ENCODE results near the gene AHRR. TPM values are rescaled to one million over a fixed set of nuclear protein-coding genes. Genes with fewer than 3 reads are reported as not detected.

Gene AHRR
- total and polyA plus RNA-seq, 2 experiments from 2014 or later: 1.8 to 2.4 TPM

DNA sequence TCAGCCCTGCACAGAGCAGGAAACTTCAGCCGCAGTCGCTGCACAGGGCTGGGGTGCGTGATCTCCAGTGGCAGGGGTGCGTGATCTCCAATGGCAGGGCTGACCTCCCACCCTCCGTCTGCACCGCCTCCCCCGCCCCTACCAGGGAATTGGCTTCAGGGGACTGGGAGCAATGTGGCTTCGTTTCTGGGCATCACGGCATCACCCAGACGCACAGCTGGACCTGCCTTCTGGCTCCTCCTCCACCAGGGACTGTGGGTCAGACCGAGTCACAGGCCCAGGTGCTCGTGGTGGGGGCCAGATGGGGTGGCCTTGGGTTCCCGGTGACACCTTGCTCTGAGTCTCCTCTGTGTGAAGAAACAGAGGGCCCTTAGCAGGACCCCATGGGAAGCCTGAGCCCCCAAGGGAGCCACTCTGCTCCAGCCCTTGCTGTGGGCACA, 51.1 kb downstream of the AHRR start:
- Histone ChIP-seq H2AFZ (no peak overlapping the region), H3K79me2 (no peaks in the 10 kb centered on the region), H3K9me3 (ENCODE audit: low read depth) (no peaks in the 10 kb centered on the region), H3K4me3 (no peak overlapping the region), H3K9me2 (replicated peaks; ENCODE audit: insufficient read depth) (no peaks in the 10 kb centered on the region), H3K27ac (peak overlapping the region; percentile 84), H3K4me1 (ENCODE audit: insufficient read depth) (peaks cover 35% of the 10 kb centered on the region), H4K20me1 (ENCODE audit: insufficient read depth, poor library complexity, severe bottlenecking) (no peaks in the 10 kb centered on the region), H3K27me3 (no peaks in the 10 kb centered on the region), H3K4me2 (no peak overlapping the region), H3K36me3 (replicated peaks; ENCODE audit: insufficient read depth, low read depth) (no peaks in the 10 kb centered on the region)
- DNase-seq (ENCODE audit: low spot score): no peak
- WGBS (ENCODE audit: low lambda C conversion rate, missing lambda C conversion rate): 91% methylated on average over 13 of the region's 13 CpGs
- TF ChIP-seq, protein P1, sequence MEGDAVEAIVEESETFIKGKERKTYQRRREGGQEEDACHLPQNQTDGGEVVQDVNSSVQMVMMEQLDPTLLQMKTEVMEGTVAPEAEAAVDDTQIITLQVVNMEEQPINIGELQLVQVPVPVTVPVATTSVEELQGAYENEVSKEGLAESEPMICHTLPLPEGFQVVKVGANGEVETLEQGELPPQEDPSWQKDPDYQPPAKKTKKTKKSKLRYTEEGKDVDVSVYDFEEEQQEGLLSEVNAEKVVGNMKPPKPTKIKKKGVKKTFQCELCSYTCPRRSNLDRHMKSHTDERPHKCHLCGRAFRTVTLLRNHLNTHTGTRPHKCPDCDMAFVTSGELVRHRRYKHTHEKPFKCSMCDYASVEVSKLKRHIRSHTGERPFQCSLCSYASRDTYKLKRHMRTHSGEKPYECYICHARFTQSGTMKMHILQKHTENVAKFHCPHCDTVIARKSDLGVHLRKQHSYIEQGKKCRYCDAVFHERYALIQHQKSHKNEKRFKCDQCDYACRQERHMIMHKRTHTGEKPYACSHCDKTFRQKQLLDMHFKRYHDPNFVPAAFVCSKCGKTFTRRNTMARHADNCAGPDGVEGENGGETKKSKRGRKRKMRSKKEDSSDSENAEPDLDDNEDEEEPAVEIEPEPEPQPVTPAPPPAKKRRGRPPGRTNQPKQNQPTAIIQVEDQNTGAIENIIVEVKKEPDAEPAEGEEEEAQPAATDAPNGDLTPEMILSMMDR (IDR thresholded peaks at IDR 0.05; ENCODE audit: poor library complexity): no peak
- TF ChIP-seq EZH2 (IDR thresholded peaks at IDR 0.05; ENCODE audit: borderline replicate concordance) (no peak), EZH2phosphoT487 (IDR thresholded peaks at IDR 0.05; ENCODE audit: low read depth, severe bottlenecking, unreplicated experiment) (no peak)

DNA sequence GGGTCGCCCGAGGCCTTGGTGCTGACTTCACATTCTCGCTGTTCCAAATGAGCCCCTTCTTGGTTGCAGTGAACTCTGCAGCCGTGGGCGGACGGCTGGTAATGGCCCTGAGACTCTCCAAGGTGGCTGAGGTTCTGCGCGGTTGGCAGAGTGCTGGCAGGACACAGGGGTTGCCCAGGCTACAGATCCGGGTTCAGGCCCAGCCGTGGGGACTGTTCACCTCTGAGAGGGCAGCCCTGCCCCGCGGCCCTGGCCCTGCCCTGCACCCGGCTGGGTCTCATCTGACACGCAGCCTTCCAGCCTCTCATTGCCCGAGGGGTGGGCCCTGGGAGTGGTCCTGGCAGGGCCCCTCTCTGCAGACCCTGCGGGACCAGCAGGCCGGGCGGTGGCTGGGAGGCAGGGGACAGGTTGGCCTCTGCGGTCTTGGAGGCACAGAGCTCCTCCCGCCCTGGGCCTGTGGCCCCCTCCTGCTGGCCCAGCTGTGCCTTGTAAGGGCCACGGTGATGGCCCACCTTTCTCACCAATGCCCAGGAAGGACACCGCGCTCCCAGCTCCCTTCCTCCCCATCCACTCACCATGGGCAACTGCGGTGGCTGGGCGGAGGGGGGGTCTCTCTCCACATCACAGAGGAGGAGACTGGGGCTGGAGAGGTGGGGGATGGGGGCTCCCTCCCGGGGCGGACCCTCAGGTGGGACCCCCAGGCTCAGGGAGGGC, 51.6 kb downstream of the AHRR start:
- Histone ChIP-seq H3K9me2 (replicated peaks; ENCODE audit: insufficient read depth) (no peaks in the 10 kb centered on the region), H3K9me3 (ENCODE audit: low read depth) (no peaks in the 10 kb centered on the region), H2AFZ (no peak overlapping the region), H3K4me2 (peak overlapping the region; percentile 94), H3K27ac (peak overlapping the region; percentile 84), H3K36me3 (replicated peaks; ENCODE audit: insufficient read depth, low read depth) (no peaks in the 10 kb centered on the region), H3K4me1 (ENCODE audit: insufficient read depth) (peaks cover 35% of the 10 kb centered on the region), H3K27me3 (no peaks in the 10 kb centered on the region), H3K4me3 (no peak overlapping the region), H4K20me1 (ENCODE audit: insufficient read depth, poor library complexity, severe bottlenecking) (no peaks in the 10 kb centered on the region), H3K79me2 (no peaks in the 10 kb centered on the region)
- TF ChIP-seq EZH2phosphoT487 (IDR thresholded peaks at IDR 0.05; ENCODE audit: low read depth, severe bottlenecking, unreplicated experiment): no peak
- TF ChIP-seq, protein P1 (IDR thresholded peaks at IDR 0.05; ENCODE audit: poor library complexity): no peak
- no peak for TF ChIP-seq EZH2 (IDR thresholded peaks at IDR 0.05; ENCODE audit: borderline replicate concordance)
- DNase-seq (ENCODE audit: low spot score): no peak
- 63% methylated on average over 22 of the region's 27 CpGs for WGBS (ENCODE audit: low lambda C conversion rate, missing lambda C conversion rate)

DNA sequence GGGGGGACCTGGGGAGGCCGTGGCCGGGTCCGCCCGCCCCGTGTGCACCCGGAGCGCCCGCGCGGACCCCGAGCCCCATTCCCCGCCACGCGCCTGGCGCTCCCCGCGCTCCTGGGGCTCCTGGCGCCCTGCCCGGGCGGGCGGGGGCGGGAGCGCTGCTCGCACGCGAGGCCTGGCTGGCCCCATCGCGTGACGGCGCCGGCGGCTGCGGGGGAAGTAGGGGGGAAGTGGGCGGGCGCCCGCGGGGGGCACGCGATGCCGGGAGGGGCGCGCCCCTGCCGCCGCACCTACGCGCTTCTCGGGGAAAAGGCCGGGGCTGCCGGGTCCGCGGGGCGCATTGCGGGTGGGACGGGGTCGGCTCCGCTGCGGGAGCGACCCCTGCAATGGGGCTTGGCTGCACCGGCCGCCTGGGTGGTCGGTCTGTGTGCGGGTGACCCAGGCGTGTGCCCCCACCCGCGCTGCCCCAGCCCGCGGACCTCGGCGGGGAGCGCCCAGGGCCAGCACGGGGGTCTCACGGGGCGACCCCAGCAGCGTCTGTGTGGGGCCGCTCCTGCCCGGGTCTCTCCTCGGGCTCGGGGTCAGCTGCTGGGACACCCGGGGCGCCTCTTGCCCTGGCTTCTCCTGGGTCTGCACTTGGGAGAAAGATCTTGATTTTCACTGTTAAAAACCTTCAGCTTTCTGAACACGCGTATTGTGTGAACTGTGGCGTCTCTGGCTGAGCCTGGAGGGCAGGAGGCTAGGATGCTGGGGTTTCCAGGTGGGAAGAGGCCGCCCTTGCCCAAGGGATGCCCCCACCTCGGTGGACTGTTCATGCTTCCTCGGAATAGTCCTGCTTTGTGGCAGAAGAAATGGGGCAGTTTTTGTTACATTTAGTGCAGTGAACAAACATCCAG, 52.4 kb downstream of the AHRR start:
- 22% methylated on average over 22 of the region's 86 CpGs for WGBS (ENCODE audit: low lambda C conversion rate, missing lambda C conversion rate)
- Histone ChIP-seq H3K9me2 (replicated peaks; ENCODE audit: insufficient read depth) (no peaks in the 10 kb centered on the region), H3K36me3 (replicated peaks; ENCODE audit: insufficient read depth, low read depth) (no peaks in the 10 kb centered on the region), H3K9me3 (ENCODE audit: low read depth) (no peaks in the 10 kb centered on the region), H2AFZ (peak overlapping the region; percentile 51), H3K79me2 (no peaks in the 10 kb centered on the region), H3K4me2 (peak overlapping the region; percentile 94), H3K4me1 (ENCODE audit: insufficient read depth) (peaks cover 27% of the 10 kb centered on the region), H3K27me3 (no peaks in the 10 kb centered on the region), H4K20me1 (ENCODE audit: insufficient read depth, poor library complexity, severe bottlenecking) (no peaks in the 10 kb centered on the region), H3K27ac (peak overlapping the region; percentile 84), H3K4me3 (peak overlapping the region; percentile 18)
- DNase-seq (ENCODE audit: low spot score): peak; percentile 95
- TF ChIP-seq EZH2phosphoT487 (IDR thresholded peaks at IDR 0.05; ENCODE audit: low read depth, severe bottlenecking, unreplicated experiment): no peak
- TF ChIP-seq, protein P1 (IDR thresholded peaks at IDR 0.05; ENCODE audit: poor library complexity): no peak
- no peak for TF ChIP-seq EZH2 (IDR thresholded peaks at IDR 0.05; ENCODE audit: borderline replicate concordance)
